ENCODE results near the gene RIOX2.

The RIOX2 gene

GRCh38 chr3:97899331-97899730 lies 72.9 kb downstream of the RIOX2 start:
- Histone ChIP-seq H3K23ac (ENCODE audit: low read length) (no peak overlapping the region), H2AFZ (ENCODE audit: insufficient read depth, low read length, poor library complexity) (no peak overlapping the region), H3K27ac (ENCODE audit: low read depth, low read length) (no peak overlapping the region), H4K91ac (ENCODE audit: low read depth, low read length) (no peak overlapping the region), H3K27me3 (ENCODE audit: insufficient read depth, low read length) (no peaks in the 10 kb centered on the region), H2BK120ac (ENCODE audit: insufficient read depth, low read length, poor library complexity) (no peak overlapping the region), H4K12ac (ENCODE audit: low read depth, low read length) (no peak overlapping the region), H3K4ac (ENCODE audit: low read depth, low read length) (no peak overlapping the region), H3K14ac (ENCODE audit: low read length) (no peak overlapping the region), H2BK12ac (ENCODE audit: low read length) (no peak overlapping the region), H3K36me3 (ENCODE audit: control insufficient read depth in 1 of 2, insufficient read depth in 2 of 2, low read length in 2 of 2) (no peaks in the 10 kb centered on the region), H3K9me3 (ENCODE audit: insufficient read depth, low read depth, low read length) (no peaks in the 10 kb centered on the region), H2BK5ac (ENCODE audit: low read depth, low read length, poor library complexity) (no peak overlapping the region), H3K18ac (ENCODE audit: low read length) (no peak overlapping the region), H3K4me3 (ENCODE audit: low read depth, low read length) (no peak overlapping the region), H3K79me2 (ENCODE audit: control insufficient read depth, insufficient read depth, low read length, poor library complexity) (no peaks in the 10 kb centered on the region), H3K79me1 (ENCODE audit: low read length) (no peaks in the 10 kb centered on the region), H3K4me1 (ENCODE audit: control insufficient read depth in 1 of 2, insufficient read depth in 2 of 2, low read length in 2 of 2) (no peaks in the 10 kb centered on the region), H2AK5ac (ENCODE audit: low read length) (no peak overlapping the region), H4K8ac (ENCODE audit: low read depth, low read length) (no peak overlapping the region), H3K4me2 (ENCODE audit: low read length) (no peak overlapping the region), H3K9ac (ENCODE audit: low read length) (no peak overlapping the region)
- no peak for DNase-seq

DNA sequence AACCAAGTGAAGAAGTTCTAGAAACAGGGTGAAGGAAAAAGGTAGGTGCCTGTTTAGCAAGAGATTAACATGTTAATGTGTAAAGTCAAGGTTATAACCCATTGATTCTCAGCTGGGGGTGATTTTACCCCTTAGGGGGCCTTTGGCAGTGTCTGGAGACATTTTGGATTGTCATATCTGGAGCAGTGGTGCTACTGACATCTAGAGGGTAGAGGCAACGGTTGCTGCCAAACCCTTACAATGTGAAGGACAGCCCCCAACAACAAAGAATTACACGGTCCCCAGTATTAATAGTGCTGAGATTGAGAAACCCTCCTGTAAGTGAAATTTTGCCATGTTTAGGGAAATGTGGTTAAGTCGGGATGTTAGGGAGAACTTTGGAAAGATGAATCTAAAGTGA lies 75.7 kb downstream of the RIOX2 start:
- H2AK5ac ChIP-seq (ENCODE audit: low read length): no peak overlapping the region
- H3K27me3 ChIP-seq (ENCODE audit: insufficient read depth, low read length): no peaks in the 10 kb centered on the region
- H3K36me3 ChIP-seq (ENCODE audit: control insufficient read depth in 1 of 2, insufficient read depth in 2 of 2, low read length in 2 of 2): no peaks in the 10 kb centered on the region
- H3K4ac ChIP-seq (ENCODE audit: low read depth, low read length): no peak overlapping the region
- H4K8ac ChIP-seq (ENCODE audit: low read depth, low read length): no peak overlapping the region
- DNase-seq: no peak
- no peak overlapping the region for H3K14ac ChIP-seq (ENCODE audit: low read length)
- no peaks in the 10 kb centered on the region for H3K79me2 ChIP-seq (ENCODE audit: control insufficient read depth, insufficient read depth, low read length, poor library complexity)
- no peak overlapping the region for H3K18ac ChIP-seq (ENCODE audit: low read length)
- no peak overlapping the region for H2BK12ac ChIP-seq (ENCODE audit: low read length)
- H4K91ac ChIP-seq (ENCODE audit: low read depth, low read length): no peak overlapping the region
- H3K27ac ChIP-seq (ENCODE audit: low read depth, low read length): no peak overlapping the region
- H3K4me3 ChIP-seq (ENCODE audit: low read depth, low read length): no peak overlapping the region
- no peaks in the 10 kb centered on the region for H3K4me1 ChIP-seq (ENCODE audit: control insufficient read depth in 1 of 2, insufficient read depth in 2 of 2, low read length in 2 of 2)
- H2AFZ ChIP-seq (ENCODE audit: insufficient read depth, low read length, poor library complexity): no peak overlapping the region
- no peak overlapping the region for H3K4me2 ChIP-seq (ENCODE audit: low read length)
- no peaks in the 10 kb centered on the region for H3K9me3 ChIP-seq (ENCODE audit: insufficient read depth, low read depth, low read length)
- H4K12ac ChIP-seq (ENCODE audit: low read depth, low read length): no peak overlapping the region
- no peak overlapping the region for H3K23ac ChIP-seq (ENCODE audit: low read length)
- H2BK5ac ChIP-seq (ENCODE audit: low read depth, low read length, poor library complexity): no peak overlapping the region
- no peak overlapping the region for H3K9ac ChIP-seq (ENCODE audit: low read length)
- no peak overlapping the region for H2BK120ac ChIP-seq (ENCODE audit: insufficient read depth, low read length, poor library complexity)
- WGBS (ENCODE audit: extremely low coverage, insufficient coverage, insufficient read length): 100% methylated on average over 1 of the region's 3 CpGs
- no peaks in the 10 kb centered on the region for H3K79me1 ChIP-seq (ENCODE audit: low read length)

- H2BK120ac ChIP-seq (ENCODE audit: insufficient read depth, low read length, poor library complexity): no peak overlapping the region
- no peak overlapping the region for H4K91ac ChIP-seq (ENCODE audit: low read depth, low read length)
- no peaks in the 10 kb centered on the region for H3K79me1 ChIP-seq (ENCODE audit: low read length)
- no peak overlapping the region for H3K9ac ChIP-seq (ENCODE audit: low read length)
- no peak overlapping the region for H2AFZ ChIP-seq (ENCODE audit: insufficient read depth, low read length, poor library complexity)
- no peak overlapping the region for H2AK5ac ChIP-seq (ENCODE audit: low read length)
- no peak overlapping the region for H3K4ac ChIP-seq (ENCODE audit: low read depth, low read length)
- H3K79me2 ChIP-seq (ENCODE audit: control insufficient read depth, insufficient read depth, low read length, poor library complexity): no peaks in the 10 kb centered on the region
- H3K18ac ChIP-seq (ENCODE audit: low read length): no peak overlapping the region
- no peak overlapping the region for H4K12ac ChIP-seq (ENCODE audit: low read depth, low read length)
- no peak overlapping the region for H2BK12ac ChIP-seq (ENCODE audit: low read length)
- H3K27me3 ChIP-seq (ENCODE audit: insufficient read depth, low read length): no peaks in the 10 kb centered on the region
- H3K36me3 ChIP-seq (ENCODE audit: control insufficient read depth in 1 of 2, insufficient read depth in 2 of 2, low read length in 2 of 2): no peaks in the 10 kb centered on the region
- no peak overlapping the region for H4K8ac ChIP-seq (ENCODE audit: low read depth, low read length)
- no peak overlapping the region for H3K14ac ChIP-seq (ENCODE audit: low read length)
- H3K4me3 ChIP-seq (ENCODE audit: low read depth, low read length): no peak overlapping the region
- H3K27ac ChIP-seq (ENCODE audit: low read depth, low read length): no peak overlapping the region
- no peak for DNase-seq
- no peak overlapping the region for H3K23ac ChIP-seq (ENCODE audit: low read length)
- no CpG with 5 or more reads among the region's 1 CpG for WGBS (ENCODE audit: extremely low coverage, insufficient coverage, insufficient read length)
- no peak overlapping the region for H2BK5ac ChIP-seq (ENCODE audit: low read depth, low read length, poor library complexity)
- H3K4me2 ChIP-seq (ENCODE audit: low read length): no peak overlapping the region
- H3K9me3 ChIP-seq (ENCODE audit: insufficient read depth, low read depth, low read length): no peaks in the 10 kb centered on the region
- H3K4me1 ChIP-seq (ENCODE audit: control insufficient read depth in 1 of 2, insufficient read depth in 2 of 2, low read length in 2 of 2): no peaks in the 10 kb centered on the region
Observed at GRCh38 chr3:97896129-97896528, 76.1 kb downstream of the RIOX2 start.

GRCh38 chr3:97895216-97895615 lies 77.0 kb downstream of the RIOX2 start:
- no peak overlapping the region for H2BK120ac ChIP-seq (ENCODE audit: insufficient read depth, low read length, poor library complexity)
- no peak overlapping the region for H3K4ac ChIP-seq (ENCODE audit: low read depth, low read length)
- no peaks in the 10 kb centered on the region for H3K79me1 ChIP-seq (ENCODE audit: low read length)
- no CpG with 5 or more reads among the region's 3 CpGs for WGBS (ENCODE audit: extremely low coverage, insufficient coverage, insufficient read length)
- H3K4me3 ChIP-seq (ENCODE audit: low read depth, low read length): no peak overlapping the region
- no peak overlapping the region for H3K4me2 ChIP-seq (ENCODE audit: low read length)
- no peaks in the 10 kb centered on the region for H3K27me3 ChIP-seq (ENCODE audit: insufficient read depth, low read length)
- no peak overlapping the region for H3K9ac ChIP-seq (ENCODE audit: low read length)
- H3K79me2 ChIP-seq (ENCODE audit: control insufficient read depth, insufficient read depth, low read length, poor library complexity): no peaks in the 10 kb centered on the region
- H3K36me3 ChIP-seq (ENCODE audit: control insufficient read depth in 1 of 2, insufficient read depth in 2 of 2, low read length in 2 of 2): no peaks in the 10 kb centered on the region
- H3K23ac ChIP-seq (ENCODE audit: low read length): no peak overlapping the region
- H4K91ac ChIP-seq (ENCODE audit: low read depth, low read length): no peak overlapping the region
- H4K8ac ChIP-seq (ENCODE audit: low read depth, low read length): no peak overlapping the region
- no peak overlapping the region for H3K14ac ChIP-seq (ENCODE audit: low read length)
- H2BK5ac ChIP-seq (ENCODE audit: low read depth, low read length, poor library complexity): no peak overlapping the region
- no peak overlapping the region for H3K27ac ChIP-seq (ENCODE audit: low read depth, low read length)
- H3K4me1 ChIP-seq (ENCODE audit: control insufficient read depth in 1 of 2, insufficient read depth in 2 of 2, low read length in 2 of 2): no peaks in the 10 kb centered on the region
- no peak overlapping the region for H2BK12ac ChIP-seq (ENCODE audit: low read length)
- H2AK5ac ChIP-seq (ENCODE audit: low read length): no peak overlapping the region
- no peak overlapping the region for H4K12ac ChIP-seq (ENCODE audit: low read depth, low read length)
- no peak for DNase-seq
- no peak overlapping the region for H3K18ac ChIP-seq (ENCODE audit: low read length)
- no peaks in the 10 kb centered on the region for H3K9me3 ChIP-seq (ENCODE audit: insufficient read depth, low read depth, low read length)
- no peak overlapping the region for H2AFZ ChIP-seq (ENCODE audit: insufficient read depth, low read length, poor library complexity)

GRCh38 chr3:97892852-97893251 lies 79.4 kb downstream of the RIOX2 start:
- DNase-seq: no peak
- H3K4me2 ChIP-seq (ENCODE audit: low read length): no peak overlapping the region
- H3K9me3 ChIP-seq (ENCODE audit: insufficient read depth, low read depth, low read length): no peaks in the 10 kb centered on the region
- H3K27ac ChIP-seq (ENCODE audit: low read depth, low read length): no peak overlapping the region
- no peaks in the 10 kb centered on the region for H3K27me3 ChIP-seq (ENCODE audit: insufficient read depth, low read length)
- no peak overlapping the region for H3K9ac ChIP-seq (ENCODE audit: low read length)
- H2AFZ ChIP-seq (ENCODE audit: insufficient read depth, low read length, poor library complexity): no peak overlapping the region
- no peak overlapping the region for H4K91ac ChIP-seq (ENCODE audit: low read depth, low read length)
- no peak overlapping the region for H2BK5ac ChIP-seq (ENCODE audit: low read depth, low read length, poor library complexity)
- H3K18ac ChIP-seq (ENCODE audit: low read length): no peak overlapping the region
- no peak overlapping the region for H2BK120ac ChIP-seq (ENCODE audit: insufficient read depth, low read length, poor library complexity)
- no CpG with 5 or more reads among the region's 1 CpG for WGBS (ENCODE audit: extremely low coverage, insufficient coverage, insufficient read length)
- no peaks in the 10 kb centered on the region for H3K36me3 ChIP-seq (ENCODE audit: control insufficient read depth in 1 of 2, insufficient read depth in 2 of 2, low read length in 2 of 2)
- H4K8ac ChIP-seq (ENCODE audit: low read depth, low read length): no peak overlapping the region
- H2AK5ac ChIP-seq (ENCODE audit: low read length): no peak overlapping the region
- H3K79me2 ChIP-seq (ENCODE audit: control insufficient read depth, insufficient read depth, low read length, poor library complexity): no peaks in the 10 kb centered on the region
- no peak overlapping the region for H3K4me3 ChIP-seq (ENCODE audit: low read depth, low read length)
- no peaks in the 10 kb centered on the region for H3K79me1 ChIP-seq (ENCODE audit: low read length)
- no peaks in the 10 kb centered on the region for H3K4me1 ChIP-seq (ENCODE audit: control insufficient read depth in 1 of 2, insufficient read depth in 2 of 2, low read length in 2 of 2)
- H2BK12ac ChIP-seq (ENCODE audit: low read length): no peak overlapping the region
- H3K23ac ChIP-seq (ENCODE audit: low read length): no peak overlapping the region
- no peak overlapping the region for H3K14ac ChIP-seq (ENCODE audit: low read length)
- H3K4ac ChIP-seq (ENCODE audit: low read depth, low read length): no peak overlapping the region
- no peak overlapping the region for H4K12ac ChIP-seq (ENCODE audit: low read depth, low read length)

Data from trophoblast cell (in vitro differentiated cells and primary cell).